Stimulated activated CD4-positive, alpha-beta T cell treated with anti-CD3 and anti-CD28 coated beads, Interleukin-15, amount 100 ng/mL, for 1 hour (primary cell): Measurements from ENCODE around the gene TEX11.
A peak's percentile ranks its signal among the peaks of the same experiment; 100 is the strongest.
"Not testable (repeated sequence)": the region's sequence is repeated elsewhere in the genome, so short reads cannot be mapped to it uniquely, and the experiment has no call there.

Experiments
- DNase-seq, 2 donors: peaks; one replicate each; pipeline ENCODE4 v3.0.0-alpha.2; 2020; ENCODE audit warnings: low read depth in 1 of 2, low spot score in 1 of 2

The TEX11 gene

GRCh38 chrX:70762285-70762684 is 146.2 kb downstream of the TEX11 start:
- no peak for DNase-seq

- DNase-seq: peak; percentile 8 to 27
Measured at GRCh38 chrX:70755850-70756249, 152.7 kb downstream of the TEX11 start.

GRCh38 chrX:70754169-70754848 is 154.2 kb downstream of the TEX11 start:
- no peak for DNase-seq

- not testable (repeated sequence) for DNase-seq
Measured at GRCh38 chrX:70733774-70734173, 174.7 kb downstream of the TEX11 start.

GRCh38 chrX:70727961-70728360 is 180.6 kb downstream of the TEX11 start:
- DNase-seq: not testable (repeated sequence)

GRCh38 chrX:70720721-70721120 is 187.8 kb downstream of the TEX11 start:
- DNase-seq: no peak

- DNase-seq: not testable (repeated sequence)
Measured at GRCh38 chrX:70711336-70711735, 197.2 kb downstream of the TEX11 start.

GRCh38 chrX:70694339-70695122 is 214.0 kb downstream of the TEX11 start:
- no peak for DNase-seq

GRCh38 chrX:70679455-70679854 is 229.1 kb downstream of the TEX11 start:
- not testable (repeated sequence) for DNase-seq

- no peak for DNase-seq
Measured at GRCh38 chrX:70675284-70675683, 233.2 kb downstream of the TEX11 start.

- DNase-seq: no peak
Measured at GRCh38 chrX:70672326-70672725, 236.2 kb downstream of the TEX11 start.

GRCh38 chrX:70669120-70669519 is 239.4 kb downstream of the TEX11 start:
- no peak for DNase-seq

GRCh38 chrX:70664726-70665125 is 243.8 kb downstream of the TEX11 start:
- DNase-seq: no peak

- DNase-seq: not testable (repeated sequence)
Measured at GRCh38 chrX:70661124-70661523, 247.4 kb downstream of the TEX11 start.

GRCh38 chrX:70657546-70657945 is 251.0 kb downstream of the TEX11 start:
- not testable (repeated sequence) for DNase-seq

- DNase-seq: no peak
Measured at GRCh38 chrX:70656304-70656703, 252.2 kb downstream of the TEX11 start.

- not testable (repeated sequence) for DNase-seq
Measured at GRCh38 chrX:70647910-70648309, 260.6 kb downstream of the TEX11 start.

- DNase-seq: no peak
Measured at GRCh38 chrX:70636218-70636617, 272.3 kb downstream of the TEX11 start.

- no peak for DNase-seq
Measured at GRCh38 chrX:70635669-70636068, 272.8 kb downstream of the TEX11 start.

- DNase-seq: no peak
Measured at GRCh38 chrX:70635227-70635626, 273.3 kb downstream of the TEX11 start.

- no peak for DNase-seq
Measured at GRCh38 chrX:70621743-70622142, 286.8 kb downstream of the TEX11 start.

GRCh38 chrX:70618467-70618866 is 290.0 kb downstream of the TEX11 start:
- DNase-seq: no peak
